Iris pigment epithelial cell (primary cell): ENCODE measurements around the gene RAP2B.
A peak's percentile ranks its signal among the peaks of the same experiment; 100 is the strongest.

Experiments
- DNase-seq: peaks from one replicate; pipeline ENCODE4 v3.0.0-alpha.2; 2011; ENCODE audit warnings: low read depth

RAP2B gene

GRCh38 chr3:153160451-153161137 is 1.4 kb upstream of the RAP2B start:
- peak; percentile 87 for DNase-seq

GRCh38 chr3:153161138-153161713 is 800 bp upstream of the RAP2B start:
- DNase-seq, result peak; percentile 100

GRCh38 chr3:153162513-153163392 is 727 bp downstream of the RAP2B start:
- peak; percentile 49 for DNase-seq

GRCh38 chr3:153163393-153163724 is 1.3 kb downstream of the RAP2B start:
- no peak for DNase-seq

- DNase-seq, result no peak
Observed at GRCh38 chr3:153163756-153164550, 1.9 kb downstream of the RAP2B start.

GRCh38 chr3:153165261-153165681 is 3.2 kb downstream of the RAP2B start:
- DNase-seq, result no peak

GRCh38 chr3:153166206-153166605 is 4.2 kb downstream of the RAP2B start:
- peak; percentile 47 for DNase-seq

GRCh38 chr3:153166796-153167195 is 4.8 kb downstream of the RAP2B start:
- DNase-seq, result no peak

GRCh38 chr3:153169793-153170383 is 7.9 kb downstream of the RAP2B start:
- DNase-seq, result no peak

- DNase-seq, result no peak
Observed at GRCh38 chr3:153171256-153171655, 9.2 kb downstream of the RAP2B start.

GRCh38 chr3:153171918-153172317 is 9.9 kb downstream of the RAP2B start:
- no peak for DNase-seq

- DNase-seq, result no peak
Observed at GRCh38 chr3:153172796-153173757, 11.1 kb downstream of the RAP2B start.

- DNase-seq, result peak; percentile 75
Observed at GRCh38 chr3:153173758-153174516, 11.9 kb downstream of the RAP2B start.

GRCh38 chr3:153176197-153176596 is 14.2 kb downstream of the RAP2B start:
- no peak for DNase-seq

- DNase-seq, result no peak
Observed at GRCh38 chr3:153180860-153181372, 18.9 kb downstream of the RAP2B start.

GRCh38 chr3:153182501-153183293 is 20.7 kb downstream of the RAP2B start:
- DNase-seq, result no peak

GRCh38 chr3:153190923-153191322 is 28.9 kb downstream of the RAP2B start:
- no peak for DNase-seq

- DNase-seq, result no peak
Observed at GRCh38 chr3:153192327-153192726, 30.3 kb downstream of the RAP2B start.
